ENCODE measurements around the gene C1QB.

The C1QB gene

GRCh38 chr1:22652881-22653316, at the start of gene C1QB:
Gene C1QB, plus strand, starts transcription at chr1:22653236. Its CDS starts 6,227 bp downstream, at chr1:22659463.
- Histone ChIP-seq H3K9me3 (ENCODE audit: insufficient read depth, low read depth, low read length) (no peaks in the 10 kb centered on the region), H3K36me3 (ENCODE audit: insufficient read depth, low read depth, low read length) (no peaks in the 10 kb centered on the region), H3K4me1 (ENCODE audit: insufficient read depth, low read length) (no peaks in the 10 kb centered on the region), H3K27me3 (ENCODE audit: insufficient read depth, low read length) (no peaks in the 10 kb centered on the region), H3K4me3 (ENCODE audit: low read length) (no peak within 1 kb of the TSS), H3K27ac (ENCODE audit: low read length) (no peak within 1 kb of the TSS), H3K9ac (ENCODE audit: low read depth, low read length) (no peak within 1 kb of the TSS)

- Histone ChIP-seq H3K36me3 (ENCODE audit: insufficient read depth, low read depth, low read length) (no peaks in the 10 kb centered on the region), H3K27ac (ENCODE audit: low read length) (no peak overlapping the region), H3K4me3 (ENCODE audit: low read length) (no peak overlapping the region), H3K4me1 (ENCODE audit: insufficient read depth, low read length) (no peaks in the 10 kb centered on the region; the same call in 1 of the 2 replicates), H3K9ac (ENCODE audit: low read depth, low read length) (no peak overlapping the region), H3K27me3 (ENCODE audit: insufficient read depth, low read length) (peaks cover 64% of the 10 kb centered on the region), H3K9me3 (ENCODE audit: insufficient read depth, low read depth, low read length) (no peaks in the 10 kb centered on the region)
These were observed 46.9 kb upstream of the C1QB start for GRCh38 chr1:22606161-22606560.

GRCh38 chr1:22607154-22607553, 45.9 kb upstream of the C1QB start:
- no peaks in the 10 kb centered on the region for H3K36me3 ChIP-seq (ENCODE audit: insufficient read depth, low read depth, low read length)
- no peak overlapping the region for H3K27ac ChIP-seq (ENCODE audit: low read length)
- no peak overlapping the region for H3K9ac ChIP-seq (ENCODE audit: low read depth, low read length)
- H3K9me3 ChIP-seq (ENCODE audit: insufficient read depth, low read depth, low read length), result no peaks in the 10 kb centered on the region
- H3K4me1 ChIP-seq (ENCODE audit: insufficient read depth, low read length), result no peaks in the 10 kb centered on the region; the same call in 1 of the 2 replicates
- H3K27me3 ChIP-seq (ENCODE audit: insufficient read depth, low read length), result peaks cover 64% of the 10 kb centered on the region
- H3K4me3 ChIP-seq (ENCODE audit: low read length), result no peak overlapping the region

- Histone ChIP-seq H3K9ac (ENCODE audit: low read depth, low read length) (no peak overlapping the region), H3K9me3 (ENCODE audit: insufficient read depth, low read depth, low read length) (no peaks in the 10 kb centered on the region), H3K4me1 (ENCODE audit: insufficient read depth, low read length) (no peaks in the 10 kb centered on the region; the same call in 1 of the 2 replicates), H3K4me3 (ENCODE audit: low read length) (no peak overlapping the region), H3K36me3 (ENCODE audit: insufficient read depth, low read depth, low read length) (no peaks in the 10 kb centered on the region), H3K27me3 (ENCODE audit: insufficient read depth, low read length) (peaks cover 64% of the 10 kb centered on the region), H3K27ac (ENCODE audit: low read length) (no peak overlapping the region)
These were observed 44.7 kb upstream of the C1QB start for GRCh38 chr1:22608361-22608760.

- H3K9ac ChIP-seq (ENCODE audit: low read depth, low read length), result no peak overlapping the region
- H3K4me1 ChIP-seq (ENCODE audit: insufficient read depth, low read length), result no peaks in the 10 kb centered on the region; the same call in 1 of the 2 replicates
- peaks cover 60% of the 10 kb centered on the region for H3K27me3 ChIP-seq (ENCODE audit: insufficient read depth, low read length)
- H3K36me3 ChIP-seq (ENCODE audit: insufficient read depth, low read depth, low read length), result no peaks in the 10 kb centered on the region
- no peaks in the 10 kb centered on the region for H3K9me3 ChIP-seq (ENCODE audit: insufficient read depth, low read depth, low read length)
- no peak overlapping the region for H3K4me3 ChIP-seq (ENCODE audit: low read length)
- H3K27ac ChIP-seq (ENCODE audit: low read length), result no peak overlapping the region
These were observed 43.7 kb upstream of the C1QB start for GRCh38 chr1:22609291-22609690.

GRCh38 chr1:22611530-22611947, 41.5 kb upstream of the C1QB start:
- no peaks in the 10 kb centered on the region for H3K36me3 ChIP-seq (ENCODE audit: insufficient read depth, low read depth, low read length)
- no peak overlapping the region for H3K27ac ChIP-seq (ENCODE audit: low read length)
- peaks cover 43% of the 10 kb centered on the region for H3K27me3 ChIP-seq (ENCODE audit: insufficient read depth, low read length)
- H3K9me3 ChIP-seq (ENCODE audit: insufficient read depth, low read depth, low read length), result no peaks in the 10 kb centered on the region
- no peaks in the 10 kb centered on the region; the same call in 1 of the 2 replicates for H3K4me1 ChIP-seq (ENCODE audit: insufficient read depth, low read length)
- H3K9ac ChIP-seq (ENCODE audit: low read depth, low read length), result no peak overlapping the region
- no peak overlapping the region for H3K4me3 ChIP-seq (ENCODE audit: low read length)

GRCh38 chr1:22612671-22613571, 40.1 kb upstream of the C1QB start:
- peaks cover 32% of the 10 kb centered on the region for H3K27me3 ChIP-seq (ENCODE audit: insufficient read depth, low read length)
- no peak overlapping the region for H3K27ac ChIP-seq (ENCODE audit: low read length)
- H3K4me1 ChIP-seq (ENCODE audit: insufficient read depth, low read length), result no peaks in the 10 kb centered on the region; the same call in 1 of the 2 replicates
- no peak overlapping the region for H3K9ac ChIP-seq (ENCODE audit: low read depth, low read length)
- H3K36me3 ChIP-seq (ENCODE audit: insufficient read depth, low read depth, low read length), result no peaks in the 10 kb centered on the region
- no peaks in the 10 kb centered on the region for H3K9me3 ChIP-seq (ENCODE audit: insufficient read depth, low read depth, low read length)
- no peak overlapping the region for H3K4me3 ChIP-seq (ENCODE audit: low read length)

GRCh38 chr1:22613572-22613918, 39.5 kb upstream of the C1QB start:
- Histone ChIP-seq H3K9me3 (ENCODE audit: insufficient read depth, low read depth, low read length) (no peaks in the 10 kb centered on the region), H3K4me3 (ENCODE audit: low read length) (no peak overlapping the region), H3K27me3 (ENCODE audit: insufficient read depth, low read length) (peaks cover 26% of the 10 kb centered on the region), H3K9ac (ENCODE audit: low read depth, low read length) (no peak overlapping the region), H3K27ac (ENCODE audit: low read length) (no peak overlapping the region), H3K36me3 (ENCODE audit: insufficient read depth, low read depth, low read length) (no peaks in the 10 kb centered on the region), H3K4me1 (ENCODE audit: insufficient read depth, low read length) (no peaks in the 10 kb centered on the region; the same call in 1 of the 2 replicates)

GRCh38 chr1:22613951-22614350, 39.1 kb upstream of the C1QB start:
- no peak overlapping the region for H3K4me3 ChIP-seq (ENCODE audit: low read length)
- H3K36me3 ChIP-seq (ENCODE audit: insufficient read depth, low read depth, low read length), result no peaks in the 10 kb centered on the region
- no peaks in the 10 kb centered on the region for H3K9me3 ChIP-seq (ENCODE audit: insufficient read depth, low read depth, low read length)
- no peak overlapping the region for H3K27ac ChIP-seq (ENCODE audit: low read length)
- H3K27me3 ChIP-seq (ENCODE audit: insufficient read depth, low read length), result peaks cover 22% of the 10 kb centered on the region
- no peak overlapping the region for H3K9ac ChIP-seq (ENCODE audit: low read depth, low read length)
- no peaks in the 10 kb centered on the region; the same call in 1 of the 2 replicates for H3K4me1 ChIP-seq (ENCODE audit: insufficient read depth, low read length)

GRCh38 chr1:22615886-22616285, 37.1 kb upstream of the C1QB start:
- H3K27ac ChIP-seq (ENCODE audit: low read length), result no peak overlapping the region
- H3K27me3 ChIP-seq (ENCODE audit: insufficient read depth, low read length), result peaks cover 8% of the 10 kb centered on the region

GRCh38 chr1:22616571-22616970, 36.5 kb upstream of the C1QB start:
- H3K27me3 ChIP-seq (ENCODE audit: insufficient read depth, low read length), result peaks cover 8% of the 10 kb centered on the region
- no peak overlapping the region for H3K27ac ChIP-seq (ENCODE audit: low read length)
- no peaks in the 10 kb centered on the region for H3K36me3 ChIP-seq (ENCODE audit: insufficient read depth, low read depth, low read length)

More at GRCh38 chr1:22615886-22616285, 37.1 kb upstream of the C1QB start:
- Histone ChIP-seq H3K9me3 (ENCODE audit: insufficient read depth, low read depth, low read length) (no peaks in the 10 kb centered on the region), H3K4me1 (ENCODE audit: insufficient read depth, low read length) (no peaks in the 10 kb centered on the region), H3K9ac (ENCODE audit: low read depth, low read length) (no peak overlapping the region), H3K36me3 (ENCODE audit: insufficient read depth, low read depth, low read length) (no peaks in the 10 kb centered on the region), H3K4me3 (ENCODE audit: low read length) (no peak overlapping the region)

GRCh38 chr1:22618056-22618455, 35.0 kb upstream of the C1QB start:
- Histone ChIP-seq H3K4me3 (ENCODE audit: low read length) (no peak overlapping the region), H3K9me3 (ENCODE audit: insufficient read depth, low read depth, low read length) (no peaks in the 10 kb centered on the region), H3K36me3 (ENCODE audit: insufficient read depth, low read depth, low read length) (no peaks in the 10 kb centered on the region), H3K27ac (ENCODE audit: low read length) (no peak overlapping the region), H3K27me3 (ENCODE audit: insufficient read depth, low read length) (peaks cover 8% of the 10 kb centered on the region; the same call in 1 of the 2 replicates), H3K9ac (ENCODE audit: low read depth, low read length) (no peak overlapping the region), H3K4me1 (ENCODE audit: insufficient read depth, low read length) (no peaks in the 10 kb centered on the region)

More at GRCh38 chr1:22616571-22616970, 36.5 kb upstream of the C1QB start:
- no peak overlapping the region for H3K9ac ChIP-seq (ENCODE audit: low read depth, low read length)
- no peaks in the 10 kb centered on the region for H3K4me1 ChIP-seq (ENCODE audit: insufficient read depth, low read length)
- H3K9me3 ChIP-seq (ENCODE audit: insufficient read depth, low read depth, low read length), result no peaks in the 10 kb centered on the region
- no peak overlapping the region for H3K4me3 ChIP-seq (ENCODE audit: low read length)

Measured in iPS-20b (cell line).